ENCODE data around the gene CACNG5.

The CACNG5 gene

GRCh38 chr17:66826856-66827255 is 8.1 kb upstream of the CACNG5 start:
- DNase-seq = no peak

- DNase-seq = no peak
These were observed 5.5 kb upstream of the CACNG5 start for GRCh38 chr17:66829386-66829864.

DNA sequence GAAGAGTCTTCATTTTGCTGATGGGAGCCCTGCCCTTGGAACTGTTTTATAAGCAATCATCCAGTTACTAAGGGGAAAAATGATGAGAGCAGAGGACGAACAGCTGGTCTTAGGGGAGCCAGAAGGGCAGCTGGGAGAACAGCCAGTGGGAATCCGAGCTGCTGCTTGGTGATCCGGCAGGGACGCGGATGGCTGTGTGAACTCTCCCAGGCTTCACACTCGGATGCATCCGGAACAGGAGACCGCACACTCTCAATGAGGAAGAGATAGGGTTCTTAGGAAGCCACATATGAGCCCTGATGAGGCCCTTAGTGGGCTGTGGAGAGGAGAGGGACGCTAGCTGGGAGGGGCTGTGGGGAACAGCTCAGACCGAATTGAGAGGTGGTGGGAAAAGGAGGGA is 5.0 kb upstream of the CACNG5 start:
- peak; percentile 82 for DNase-seq

DNA sequence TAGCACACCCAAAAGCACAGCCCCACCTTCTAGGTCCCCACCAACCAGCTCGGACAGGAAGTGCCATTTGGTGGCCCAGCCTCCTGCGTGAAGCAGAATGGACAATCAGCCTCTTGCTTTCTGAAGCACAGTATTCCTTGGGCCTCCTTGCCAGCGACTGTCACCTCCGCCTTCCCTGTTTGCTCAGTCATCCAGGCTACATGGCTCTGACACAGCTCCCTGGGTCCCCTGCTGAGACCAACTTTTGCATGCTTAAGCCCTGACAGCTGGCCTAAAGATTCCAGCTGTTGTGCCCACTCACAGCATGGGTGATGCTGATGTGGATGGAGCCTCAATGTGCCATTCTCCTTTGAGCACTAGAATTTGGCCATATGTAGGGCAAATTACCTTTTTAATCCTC is 4.5 kb upstream of the CACNG5 start:
- peak; percentile 25 for DNase-seq

DNA sequence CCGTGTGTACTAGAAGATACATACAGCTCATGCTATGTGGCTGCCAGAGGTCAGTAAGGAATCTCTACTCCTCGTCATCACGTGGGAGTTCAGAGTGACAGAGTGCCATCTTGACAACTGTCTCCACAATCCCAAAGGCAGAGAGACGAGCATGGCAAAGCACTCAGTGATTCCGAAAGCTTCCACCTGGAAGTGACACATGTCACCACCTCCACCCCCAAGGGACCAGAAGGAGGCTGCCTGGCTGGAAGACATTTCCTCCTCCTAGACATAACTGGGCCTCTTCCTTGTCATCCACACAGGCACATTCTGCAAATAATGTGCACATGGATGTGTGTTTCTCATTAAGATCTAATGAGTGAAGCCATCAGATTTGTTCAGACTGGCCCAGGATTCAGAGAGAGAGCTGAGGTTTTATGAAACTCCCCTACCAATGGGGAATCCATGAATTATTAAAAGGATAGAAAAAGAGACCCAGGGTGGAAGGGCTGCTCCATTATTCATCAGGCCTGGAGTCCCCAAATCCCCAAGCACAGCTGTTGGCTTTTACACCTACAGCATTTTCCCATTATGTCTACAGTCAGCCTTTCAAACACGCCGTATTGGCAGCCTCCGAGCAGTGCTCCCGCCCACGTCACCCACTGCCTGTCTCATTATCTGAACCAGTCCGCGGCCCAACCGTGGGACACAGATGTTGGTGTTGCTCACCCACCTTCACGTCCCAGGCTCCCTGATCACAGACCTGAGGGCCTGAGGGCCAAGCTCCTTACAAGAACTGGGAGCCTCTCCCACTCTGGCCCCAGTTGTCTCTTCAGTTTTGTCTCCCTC is 3.3 kb upstream of the CACNG5 start:
- no peak for DNase-seq

- no peak for DNase-seq
These were observed 1.7 kb upstream of the CACNG5 start for GRCh38 chr17:66833201-66833600.

GRCh38 chr17:66834426-66834918 is 445 bp upstream of the CACNG5 start:
- DNase-seq = no peak

DNA sequence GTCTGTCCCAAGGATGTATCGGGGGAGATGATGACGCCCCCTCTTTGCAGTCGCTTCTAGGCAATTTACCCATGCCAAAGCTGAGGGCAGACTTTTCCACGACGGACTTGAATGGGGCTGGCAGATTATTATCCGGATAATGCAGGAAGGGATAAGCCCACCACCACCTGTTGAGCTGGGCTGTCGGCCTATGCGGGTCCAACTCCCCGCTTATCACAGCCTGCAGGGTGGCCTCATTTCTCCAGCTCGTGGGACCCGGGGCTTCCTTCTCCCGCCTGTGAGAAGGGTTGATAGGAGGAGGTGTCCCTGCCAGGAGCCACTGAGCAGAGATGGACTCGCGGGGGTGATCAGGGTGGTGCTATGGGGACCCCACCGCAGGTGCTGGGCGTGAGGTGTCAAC is 559 bp downstream of the CACNG5 start:
- DNase-seq = no peak

- DNase-seq = no peak
These were observed 1.4 kb downstream of the CACNG5 start for GRCh38 chr17:66836063-66837005.

DNA sequence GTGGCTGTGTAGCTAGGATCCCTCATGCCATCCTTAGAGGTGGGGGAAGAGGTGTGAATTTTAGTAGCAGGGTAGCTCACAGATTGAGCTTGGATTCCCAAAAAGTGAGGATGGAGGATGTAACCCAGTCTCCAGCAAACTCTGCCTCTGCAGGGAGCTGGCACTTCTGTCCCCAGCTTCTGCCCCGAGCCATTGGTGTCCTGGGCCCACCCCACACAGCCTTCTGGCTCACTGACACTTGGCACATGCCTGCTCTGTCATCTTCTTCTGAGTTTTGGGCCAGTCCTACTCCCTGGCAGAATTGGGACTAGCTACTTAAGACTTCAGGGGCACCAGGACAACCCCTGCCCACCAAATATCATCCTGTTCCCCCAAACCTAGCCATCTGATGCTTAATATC is 2.3 kb downstream of the CACNG5 start:
- DNase-seq = no peak

GRCh38 chr17:66837885-66838665 is 3.2 kb downstream of the CACNG5 start:
- no peak for DNase-seq

- no peak for DNase-seq
These were observed 4.7 kb downstream of the CACNG5 start for GRCh38 chr17:66839616-66840015.

- DNase-seq = no peak
These were observed 5.1 kb downstream of the CACNG5 start for GRCh38 chr17:66840061-66840460.

- DNase-seq = no peak
These were observed 6.4 kb downstream of the CACNG5 start for GRCh38 chr17:66841328-66841727.

DNA sequence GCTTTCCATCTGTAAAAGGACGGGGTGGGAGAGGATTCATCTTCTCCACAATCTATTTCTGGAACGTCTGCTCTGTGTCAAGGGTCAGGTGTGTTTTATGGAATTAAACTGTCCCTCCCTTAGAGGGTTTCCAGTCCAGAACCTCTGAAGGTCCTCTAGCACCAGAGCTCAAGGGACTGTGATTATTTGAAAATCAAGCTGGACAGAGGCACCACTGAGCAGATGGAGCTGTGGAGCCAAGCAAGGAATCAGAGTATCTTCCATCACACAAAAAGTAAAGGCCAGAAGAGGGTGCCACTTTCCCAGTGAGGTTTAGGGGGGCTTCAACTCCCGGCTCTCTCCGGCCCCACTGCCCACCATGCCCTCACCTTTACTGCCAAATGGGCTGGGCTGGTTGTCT is 6.8 kb downstream of the CACNG5 start:
- DNase-seq = no peak

- no peak for DNase-seq
These were observed 7.6 kb downstream of the CACNG5 start for GRCh38 chr17:66842505-66842904.

GRCh38 chr17:66842959-66843358 is 8.0 kb downstream of the CACNG5 start:
- DNase-seq = no peak

DNA sequence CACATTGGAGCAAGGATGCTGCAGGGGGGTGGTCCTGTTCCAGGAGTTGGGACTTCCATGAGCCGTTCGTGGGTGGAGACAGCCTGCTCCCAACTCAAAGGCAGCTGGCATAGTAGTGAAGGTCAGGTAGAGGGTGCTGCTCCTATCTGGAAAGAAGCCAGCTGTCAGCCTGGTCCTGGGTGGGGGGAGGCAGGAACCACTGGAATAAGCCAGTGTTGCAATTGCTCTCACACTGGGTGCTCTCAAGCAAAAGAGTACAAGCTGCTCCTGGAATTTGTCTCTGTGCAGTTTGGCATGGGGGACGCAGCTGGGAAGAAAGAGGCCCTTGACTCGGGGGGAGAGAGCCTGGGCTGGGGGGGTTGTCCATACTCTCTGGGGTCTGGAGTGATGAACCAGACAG is 8.7 kb downstream of the CACNG5 start:
- DNase-seq = no peak

- no peak for DNase-seq
These were observed 12.8 kb downstream of the CACNG5 start for GRCh38 chr17:66847704-66848103.

DNA sequence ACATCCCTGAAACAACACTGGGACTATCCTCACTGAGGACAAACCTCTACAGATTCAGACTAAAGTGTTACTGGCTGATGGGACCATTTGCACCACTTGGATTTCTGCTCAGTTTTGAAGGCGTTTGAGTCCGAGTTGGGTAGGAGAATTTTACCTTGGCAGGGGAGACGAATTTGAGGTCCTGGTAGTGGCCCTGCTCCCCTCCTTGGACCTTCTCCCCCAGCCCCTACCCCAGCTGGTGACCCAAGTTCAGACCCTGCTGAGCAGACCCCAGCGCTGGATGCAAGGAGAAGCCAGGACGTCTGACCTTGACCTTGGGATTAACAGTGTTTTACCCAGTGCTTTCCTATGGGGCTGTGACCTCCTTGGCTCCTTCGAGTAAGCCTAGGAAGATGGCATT is 13.6 kb downstream of the CACNG5 start:
- no peak for DNase-seq

- DNase-seq = no peak
These were observed 14.2 kb downstream of the CACNG5 start for GRCh38 chr17:66849032-66849655.

DNA sequence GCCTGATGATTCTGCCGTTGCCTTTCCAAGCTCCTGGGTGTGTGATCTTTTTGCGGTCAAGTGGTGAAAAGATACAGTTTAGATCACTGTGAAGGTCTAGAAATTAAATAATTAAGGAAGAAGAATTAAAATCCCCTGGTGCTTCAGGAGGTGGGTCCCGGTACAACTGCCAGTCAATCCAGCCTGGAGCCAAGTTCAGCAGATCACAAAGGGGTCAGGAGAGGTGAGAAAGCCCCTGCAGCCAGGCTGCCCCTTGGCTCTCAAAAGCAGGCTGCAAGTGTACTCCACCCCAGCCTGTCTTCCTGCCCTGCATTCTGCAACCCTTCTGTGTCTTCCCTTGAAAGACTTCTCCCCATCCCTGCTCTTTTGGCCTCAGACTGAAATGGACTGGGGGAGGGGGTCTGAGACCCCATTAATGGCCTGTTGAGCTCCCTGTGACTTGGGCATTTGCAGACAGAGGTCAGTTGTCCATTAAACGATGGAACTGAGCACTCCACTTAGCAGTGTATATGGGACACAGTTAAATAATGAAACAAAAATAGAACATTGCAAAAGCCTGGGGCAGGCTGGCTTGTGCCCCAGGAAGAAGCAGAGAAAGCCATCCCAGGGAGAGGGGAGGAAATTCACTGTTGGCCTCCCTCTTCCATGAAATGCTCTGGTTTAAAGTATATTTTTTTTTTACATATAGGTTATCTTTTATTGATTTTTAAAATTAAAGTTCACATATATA is 15.1 kb downstream of the CACNG5 start:
- no peak for DNase-seq
